ENCODE measurements around the gene PNMA6E.

DNA sequence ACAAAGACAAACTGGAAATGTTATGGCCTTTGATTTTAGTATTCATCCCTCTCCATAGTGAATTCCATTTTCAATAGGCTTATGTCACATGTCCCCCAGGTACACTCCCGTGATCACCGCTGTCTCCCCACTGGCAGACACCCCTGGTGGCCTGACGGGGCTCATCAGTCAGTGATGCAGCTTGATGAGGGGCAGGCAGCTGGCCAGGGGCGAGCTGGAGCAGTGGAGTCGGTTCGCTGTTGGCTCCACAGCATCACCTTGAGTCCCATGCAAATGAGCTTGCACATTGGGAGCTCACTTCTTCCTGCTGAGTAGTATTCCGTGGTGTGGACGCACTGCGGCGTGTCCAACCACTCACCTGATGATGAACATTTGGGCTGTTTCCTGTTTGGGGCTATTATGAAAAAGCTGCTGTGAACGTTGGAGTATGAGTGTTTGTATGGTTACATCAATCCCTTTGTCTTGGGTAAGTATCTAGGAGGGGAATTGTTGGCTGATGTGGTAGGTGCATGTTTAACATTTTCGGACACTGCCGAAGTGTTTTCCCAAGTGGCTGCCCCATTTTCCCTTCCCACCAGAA lies 39.5 kb upstream of the PNMA6E start:
- TF ChIP-seq, protein P1, sequence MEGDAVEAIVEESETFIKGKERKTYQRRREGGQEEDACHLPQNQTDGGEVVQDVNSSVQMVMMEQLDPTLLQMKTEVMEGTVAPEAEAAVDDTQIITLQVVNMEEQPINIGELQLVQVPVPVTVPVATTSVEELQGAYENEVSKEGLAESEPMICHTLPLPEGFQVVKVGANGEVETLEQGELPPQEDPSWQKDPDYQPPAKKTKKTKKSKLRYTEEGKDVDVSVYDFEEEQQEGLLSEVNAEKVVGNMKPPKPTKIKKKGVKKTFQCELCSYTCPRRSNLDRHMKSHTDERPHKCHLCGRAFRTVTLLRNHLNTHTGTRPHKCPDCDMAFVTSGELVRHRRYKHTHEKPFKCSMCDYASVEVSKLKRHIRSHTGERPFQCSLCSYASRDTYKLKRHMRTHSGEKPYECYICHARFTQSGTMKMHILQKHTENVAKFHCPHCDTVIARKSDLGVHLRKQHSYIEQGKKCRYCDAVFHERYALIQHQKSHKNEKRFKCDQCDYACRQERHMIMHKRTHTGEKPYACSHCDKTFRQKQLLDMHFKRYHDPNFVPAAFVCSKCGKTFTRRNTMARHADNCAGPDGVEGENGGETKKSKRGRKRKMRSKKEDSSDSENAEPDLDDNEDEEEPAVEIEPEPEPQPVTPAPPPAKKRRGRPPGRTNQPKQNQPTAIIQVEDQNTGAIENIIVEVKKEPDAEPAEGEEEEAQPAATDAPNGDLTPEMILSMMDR (IDR thresholded peaks at IDR 0.05) = no peak
- TF ChIP-seq POLR2AphosphoS5 (IDR thresholded peaks at IDR 0.05; ENCODE audit: insufficient read depth in 1 of 2, low read depth in 1 of 2) = no peak

Data from vagina (tissue), 2 donors.